ENCODE results near the gene UXS1. TPM values are rescaled to one million over a fixed set of nuclear protein-coding genes. Genes with fewer than 3 reads are reported as not detected.

Gene UXS1
- total RNA-seq, 1 experiment from 2014 or later: 46.3 TPM

- Histone ChIP-seq H2BK20ac (ENCODE audit: low read depth, low read length, poor library complexity, severe bottlenecking) (no peak overlapping the region), H2BK120ac (ENCODE audit: low read depth, low read length, poor library complexity, severe bottlenecking) (no peak overlapping the region), H3T11ph (ENCODE audit: low read length) (no peak overlapping the region), H4K5ac (ENCODE audit: insufficient read length, low read depth, low read length) (no peak overlapping the region), H3K14ac (ENCODE audit: insufficient read depth, low read length) (no peak overlapping the region), H3K23me2 (ENCODE audit: insufficient read length, low read depth, low read length, poor library complexity, severe bottlenecking) (no peaks in the 10 kb centered on the region), H2AK5ac (ENCODE audit: insufficient read length, low read length) (no peak overlapping the region), H3K56ac (ENCODE audit: insufficient read length, low read depth, low read length) (no peak overlapping the region), H2BK5ac (ENCODE audit: insufficient read length, low read length) (no peak overlapping the region), H2AFZ (ENCODE audit: low read length) (no peak overlapping the region), H3K27ac (ENCODE audit: insufficient read length, low read depth, low read length) (no peak overlapping the region), H3K27me3 (ENCODE audit: insufficient read depth, low read length) (no peaks in the 10 kb centered on the region), H4K91ac (ENCODE audit: insufficient read length, low read depth, low read length) (no peak overlapping the region), H3K9me3 (ENCODE audit: control insufficient read depth, low read depth, low read length) (no peaks in the 10 kb centered on the region), H3K4me1 (ENCODE audit: insufficient read depth, low read length) (0 out of 2 replicates have a peak, but pooled peaks cover 2% of the 10 kb centered on the region), H3K4me2 (ENCODE audit: insufficient read depth, insufficient read length, low read length) (no peak overlapping the region), H2BK15ac (ENCODE audit: low read depth, low read length) (no peak overlapping the region), H3K79me1 (ENCODE audit: insufficient read depth, low read depth, low read length, poor library complexity, severe bottlenecking) (no peaks in the 10 kb centered on the region), H3K9ac (ENCODE audit: extremely low read depth, insufficient read length, low read length) (no peak overlapping the region), H4K20me1 (ENCODE audit: control insufficient read depth, insufficient read depth, insufficient read length) (peaks cover 2% of the 10 kb centered on the region), H3K23ac (ENCODE audit: insufficient read length, low read depth, low read length) (no peak overlapping the region), H3K4ac (ENCODE audit: low read depth, low read length) (no peak overlapping the region), H3K18ac (ENCODE audit: insufficient read length, low read depth, low read length) (no peak overlapping the region), H2BK12ac (ENCODE audit: insufficient read length, low read depth, low read length) (no peak overlapping the region), H3K79me2 (ENCODE audit: insufficient read depth, low read length) (peaks cover 24% of the 10 kb centered on the region; the same call in 1 of the 2 replicates), H4K8ac (replicated peaks; ENCODE audit: insufficient read length, low read depth, low read length) (no peak overlapping the region)
- no peak for TF ChIP-seq CTCF (conservative IDR thresholded peaks at IDR 0.05)
- Mint-ChIP-seq H3K4me1 (peaks cover 30 to 36% of the 10 kb centered on the region in 2 experiments), H3K27me3 (ENCODE audit: low read depth) (no peaks in the 10 kb centered on the region), H3K36me3 (ENCODE audit: insufficient read depth in 1 of 3, low read depth in 3 of 3) (peaks cover 3 to 6% (median 5%) of the 10 kb centered on the region in 3 experiments; a peak in 4 of 7 replicates), H3K27ac (peak overlapping the region in 1 of 3 experiments; percentile 58; a peak in 1 of 7 replicates), H3K4me3 (no peak overlapping the region), H3K9me3 (no peaks in the 10 kb centered on the region; a peak in 1 of 5 replicates)
- no CpG with 5 or more reads among the region's 7 CpGs for WGBS (ENCODE audit: extremely low coverage, insufficient read length, low lambda C conversion rate)
- no peak for DNase-seq
Measured at GRCh38 chr2:106178716-106179115, 15.4 kb downstream of the UXS1 start.
